HG03103 (cell line): ENCODE data around the gene SLC6A3.

ENCODE experiments used
- ATAC-seq: cut with Tn5 transposase; IDR thresholded peaks from one replicate; pipeline ENCODE4 v1.9.1; 2021; ENCODE audit warnings: low read depth; ENCODE audit not compliant: unreplicated experiment

SLC6A3 gene

DNA sequence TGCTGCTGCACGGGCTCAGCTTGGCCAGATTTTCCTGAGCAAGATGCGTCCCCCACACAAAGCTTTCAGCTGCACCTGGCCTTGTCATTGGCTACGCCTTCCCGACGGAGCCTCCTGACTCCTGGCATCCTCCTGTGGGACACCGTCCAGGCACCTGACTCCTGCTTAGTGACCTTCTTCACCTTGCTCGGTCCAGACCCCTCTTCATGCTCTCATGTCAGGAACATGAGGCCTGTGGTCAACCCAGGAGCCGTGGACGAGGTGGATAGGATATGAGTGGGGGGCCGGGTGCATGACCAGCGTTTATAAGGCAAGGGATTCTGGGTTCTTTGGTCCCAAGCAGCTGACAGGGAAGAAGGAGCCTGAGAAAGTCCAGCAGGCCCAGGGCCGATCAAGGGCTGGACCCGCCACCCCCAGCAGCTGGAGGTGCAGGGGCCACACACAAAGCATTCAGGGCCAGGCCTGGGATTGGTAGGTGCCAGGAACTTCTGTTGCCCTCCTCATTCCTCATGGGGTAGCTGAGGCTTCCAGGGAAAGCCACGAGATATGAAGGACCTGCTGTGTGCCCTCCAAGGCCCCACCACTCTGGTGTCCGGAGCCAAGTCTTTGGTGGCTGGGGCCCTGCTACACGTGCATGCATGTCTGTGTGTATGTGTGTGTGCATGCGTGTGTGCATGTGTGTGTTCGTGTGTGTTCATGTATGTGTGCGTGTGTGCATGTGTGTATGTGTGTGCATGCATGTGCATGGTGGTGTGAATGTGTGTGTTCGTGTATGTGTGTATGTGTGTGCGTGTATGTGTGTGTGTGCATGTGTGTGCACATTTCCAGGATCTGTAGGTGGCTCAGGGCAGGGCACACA lies 34.9 kb downstream of the SLC6A3 start:
- no peak for ATAC-seq

DNA sequence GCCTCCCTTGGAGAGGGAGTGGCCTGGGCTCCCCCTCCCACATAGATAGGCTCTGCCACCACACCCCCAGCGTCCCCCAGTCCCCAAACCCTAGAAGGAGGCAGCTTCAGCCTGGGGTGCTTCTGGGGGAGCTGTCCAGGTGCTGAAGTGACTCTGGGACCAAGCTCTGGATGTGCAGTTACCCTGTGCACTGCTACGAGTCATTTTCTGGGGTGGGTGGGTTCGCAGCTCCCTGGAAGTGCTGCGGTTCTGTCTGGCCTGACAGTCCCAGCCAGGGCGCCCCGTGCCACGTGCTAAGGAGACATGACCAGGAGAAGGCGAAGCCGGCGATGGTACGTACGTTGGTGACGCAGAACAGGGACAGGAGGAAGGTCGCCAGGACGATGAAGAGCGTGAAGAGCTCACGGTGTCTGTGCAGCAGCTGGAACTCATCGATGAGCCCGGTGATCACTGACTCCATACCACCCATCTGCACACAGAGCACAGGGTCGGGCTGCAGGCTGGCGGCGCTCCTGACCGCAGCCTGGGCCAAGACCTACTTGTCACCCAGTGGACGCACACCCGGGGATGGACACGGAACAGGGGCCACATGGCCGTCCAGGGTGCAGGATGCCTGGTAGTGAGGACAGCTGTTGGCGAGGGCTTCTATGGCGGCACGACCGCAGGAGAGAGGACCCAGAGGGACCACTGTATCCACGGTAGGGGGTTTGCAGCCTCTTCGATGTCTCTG lies 35.7 kb downstream of the SLC6A3 start:
- no peak for ATAC-seq

DNA sequence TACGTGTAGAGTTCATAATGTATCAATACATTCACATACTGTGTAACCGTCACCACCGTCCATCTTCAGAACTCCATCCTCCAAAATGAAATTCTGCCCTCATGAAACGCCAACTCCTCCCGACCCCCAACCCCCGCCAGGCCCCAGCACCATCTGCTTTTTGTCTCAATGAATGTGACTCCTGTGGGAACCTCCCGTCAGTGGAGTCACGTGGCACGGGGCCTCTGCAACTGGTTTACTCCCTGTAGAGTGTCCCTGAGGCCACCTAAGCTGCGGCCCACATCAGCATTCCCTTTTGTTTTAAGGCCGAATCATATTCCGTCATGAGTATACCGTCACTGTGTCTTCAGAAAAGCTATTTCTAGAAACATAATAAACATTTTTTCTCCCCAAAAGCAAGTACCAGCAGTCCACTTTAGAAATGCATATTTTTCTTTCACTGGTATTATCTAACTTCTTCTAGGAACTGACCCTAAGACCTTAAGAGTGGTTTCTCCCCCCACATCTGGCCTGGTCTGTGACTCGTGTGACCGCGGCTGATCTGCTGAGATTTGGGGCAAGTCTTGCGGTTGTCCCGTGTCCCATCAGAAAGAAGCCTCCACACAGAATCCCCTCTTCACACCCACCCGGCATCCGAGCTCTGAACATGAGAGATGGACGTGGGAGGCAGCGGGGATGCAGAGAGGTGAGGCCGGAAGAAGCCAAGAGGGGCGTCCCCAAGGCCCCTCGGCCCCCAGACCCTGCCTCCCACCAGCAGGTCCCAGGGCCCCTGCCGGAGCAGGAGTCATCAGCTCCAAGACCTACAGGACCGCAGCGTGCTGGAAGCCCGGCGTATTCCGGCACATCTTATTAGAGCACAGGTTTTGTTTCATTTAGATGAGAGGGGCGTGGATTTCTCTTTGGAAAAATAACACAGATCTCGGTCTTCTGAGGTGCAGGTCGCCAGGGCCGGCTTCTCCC lies 38.3 kb downstream of the SLC6A3 start:
- no peak for ATAC-seq

DNA sequence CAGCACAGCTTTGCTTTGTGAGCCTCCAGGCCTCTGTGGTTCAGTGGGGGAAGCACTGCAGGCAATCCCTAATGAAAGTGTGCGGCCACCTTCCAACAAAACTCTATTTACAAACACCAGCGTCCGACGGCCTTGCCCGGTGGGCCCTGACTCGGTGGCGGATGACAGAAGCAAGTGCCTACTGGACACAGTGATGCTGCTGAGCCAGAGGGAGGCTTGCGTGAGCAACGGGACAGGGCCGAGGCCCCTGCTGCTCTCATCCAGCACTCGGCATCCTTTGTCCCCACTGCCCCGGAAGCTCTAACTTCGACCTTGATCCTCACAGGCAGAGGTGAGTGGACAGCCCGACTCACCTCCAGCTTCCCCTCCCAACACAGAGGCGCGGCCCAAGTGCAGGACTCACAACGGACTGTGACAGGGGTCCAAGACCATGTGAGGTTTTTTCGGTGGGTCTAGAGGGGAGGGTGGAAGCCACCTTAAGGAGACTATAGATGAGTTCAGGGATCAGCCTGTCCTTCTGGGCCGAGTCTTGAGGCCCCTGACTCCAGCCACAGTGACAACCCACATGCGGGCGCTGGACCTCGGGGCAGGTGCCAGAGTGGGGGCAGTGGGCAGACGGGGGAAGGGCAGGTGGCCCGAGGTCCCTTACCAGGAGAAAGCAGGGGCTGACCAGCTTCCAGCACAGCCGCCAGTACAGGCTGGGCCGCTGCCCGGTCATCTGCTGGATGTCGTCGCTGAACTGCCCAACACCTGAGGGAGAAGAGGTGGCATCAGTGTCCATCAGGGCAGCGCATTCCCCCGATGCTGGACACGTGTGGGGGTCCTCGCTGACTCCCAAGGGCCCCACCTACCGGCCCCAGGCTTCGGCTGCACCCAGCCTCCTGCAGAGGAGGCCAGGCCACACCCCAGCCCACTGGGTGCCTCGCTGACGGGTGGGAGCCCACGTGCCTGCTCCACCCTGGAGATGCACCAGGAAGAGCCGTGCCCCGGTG lies 39.4 kb downstream of the SLC6A3 start:
- ATAC-seq = no peak

DNA sequence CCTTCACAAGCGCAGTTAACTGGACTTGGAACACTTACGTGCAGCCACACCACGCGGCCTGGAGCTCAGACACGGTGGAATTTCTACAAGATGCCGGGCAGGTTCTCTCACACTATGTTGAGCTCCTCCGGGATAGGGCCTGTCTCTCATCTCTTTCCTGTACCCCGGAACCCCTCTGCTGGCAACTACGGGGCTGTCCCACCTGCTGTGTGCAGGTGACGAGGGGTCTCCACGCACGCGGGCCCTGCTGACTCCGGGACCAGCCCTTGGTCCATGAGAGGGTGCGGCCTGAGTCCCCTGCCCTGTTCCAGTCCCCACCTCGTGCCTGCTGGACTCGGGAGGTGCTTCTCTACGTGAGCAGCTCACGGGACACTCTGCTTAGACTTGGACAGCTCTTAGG lies 40.1 kb downstream of the SLC6A3 start:
- ATAC-seq = no peak

DNA sequence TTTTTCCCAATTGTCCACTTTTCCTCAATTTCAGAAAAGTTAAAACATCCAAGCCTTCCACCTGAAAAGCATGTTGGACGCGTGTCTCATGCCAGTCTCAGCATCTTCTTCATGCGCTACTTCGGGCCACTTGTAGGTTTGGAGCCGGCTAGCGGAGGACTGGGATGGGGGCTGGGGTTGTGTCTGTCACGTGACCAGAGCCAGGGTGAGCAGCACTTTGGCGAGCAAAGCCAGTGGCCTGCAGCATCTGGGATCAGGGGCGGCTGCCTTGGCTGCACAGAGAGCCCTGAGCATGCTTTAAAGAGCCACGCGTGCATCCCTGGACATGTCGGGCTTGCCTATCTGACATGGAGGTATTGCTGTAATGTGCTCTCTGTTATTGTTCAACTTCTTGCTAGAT lies 41.2 kb downstream of the SLC6A3 start:
- ATAC-seq = no peak

DNA sequence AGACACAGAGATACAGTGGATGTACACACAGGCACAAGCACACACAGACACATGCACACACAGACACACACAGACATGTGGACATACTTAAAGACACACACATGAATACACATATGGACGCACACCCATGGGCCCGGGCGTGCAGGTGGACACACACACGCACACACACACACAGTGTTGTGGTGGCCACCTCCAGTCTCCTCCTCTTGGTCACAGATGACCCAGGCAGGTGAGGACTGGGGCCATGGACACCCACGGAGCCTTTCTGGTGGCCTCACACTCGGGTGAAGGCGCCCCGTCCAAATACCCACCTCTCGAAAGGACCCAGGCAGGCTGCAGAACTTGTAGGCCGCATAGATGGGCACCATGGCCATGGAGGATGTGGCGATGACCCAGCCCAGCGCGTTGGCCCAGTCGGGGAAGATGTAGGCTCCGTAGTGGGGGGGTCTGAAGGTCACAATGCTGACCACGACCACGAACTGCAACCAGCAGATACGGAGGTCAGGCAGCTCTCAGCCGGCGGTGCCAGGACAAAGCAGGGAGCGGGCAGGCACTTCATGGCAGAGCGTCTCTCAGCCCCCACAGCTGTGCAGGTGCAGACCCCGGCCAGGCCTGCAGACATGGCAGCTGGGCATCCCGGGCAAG lies 42.5 kb downstream of the SLC6A3 start:
- no peak for ATAC-seq

DNA sequence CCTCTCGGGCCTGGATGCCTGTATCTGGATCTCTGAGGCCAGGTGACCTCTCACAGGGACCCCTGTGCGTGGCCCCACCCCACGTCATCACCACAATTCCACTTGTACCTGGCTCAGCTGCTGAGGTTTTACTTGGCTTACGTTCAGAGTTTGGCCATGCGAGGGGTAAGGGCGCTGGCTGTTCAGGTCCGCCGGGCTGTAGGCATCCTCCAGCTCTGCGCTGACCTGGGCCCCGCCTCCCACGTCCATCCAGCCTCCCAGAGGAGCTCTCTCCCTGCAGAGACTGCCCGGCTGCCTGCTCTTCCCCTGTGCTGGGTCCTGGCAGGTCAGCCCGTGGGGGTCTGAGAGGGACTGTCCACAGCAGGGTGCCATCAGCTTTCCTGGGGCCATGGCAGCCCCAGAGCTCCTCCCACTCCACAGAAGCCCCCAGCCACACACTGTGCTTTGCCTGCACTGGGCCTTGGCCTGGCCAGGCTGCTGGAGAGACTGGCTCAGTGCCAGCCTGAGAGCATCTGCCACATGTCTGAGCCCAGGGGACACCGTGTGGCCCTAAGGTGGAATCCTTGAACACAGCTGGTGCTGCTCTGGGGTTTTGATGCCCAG lies 43.6 kb downstream of the SLC6A3 start:
- ATAC-seq = no peak

DNA sequence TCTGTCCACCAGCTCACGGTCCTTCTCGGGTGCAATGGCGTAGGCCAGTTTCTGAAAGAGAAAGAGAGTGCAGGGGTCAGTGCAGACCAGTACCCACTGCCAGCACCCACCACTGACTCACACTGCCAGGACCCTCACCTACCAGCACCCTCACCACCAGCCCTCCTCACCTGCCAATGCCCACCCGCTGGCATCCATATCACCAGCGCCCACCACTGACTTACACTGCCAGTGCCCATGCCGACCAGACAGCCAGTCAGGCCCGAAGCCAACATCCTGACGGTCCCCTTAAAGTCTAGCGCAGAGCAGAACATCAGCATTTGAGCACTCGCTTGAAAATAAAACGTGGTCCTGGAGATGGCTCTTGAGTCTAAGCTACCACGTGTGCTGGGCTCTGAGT lies 44.3 kb downstream of the SLC6A3 start:
- ATAC-seq = no peak

DNA sequence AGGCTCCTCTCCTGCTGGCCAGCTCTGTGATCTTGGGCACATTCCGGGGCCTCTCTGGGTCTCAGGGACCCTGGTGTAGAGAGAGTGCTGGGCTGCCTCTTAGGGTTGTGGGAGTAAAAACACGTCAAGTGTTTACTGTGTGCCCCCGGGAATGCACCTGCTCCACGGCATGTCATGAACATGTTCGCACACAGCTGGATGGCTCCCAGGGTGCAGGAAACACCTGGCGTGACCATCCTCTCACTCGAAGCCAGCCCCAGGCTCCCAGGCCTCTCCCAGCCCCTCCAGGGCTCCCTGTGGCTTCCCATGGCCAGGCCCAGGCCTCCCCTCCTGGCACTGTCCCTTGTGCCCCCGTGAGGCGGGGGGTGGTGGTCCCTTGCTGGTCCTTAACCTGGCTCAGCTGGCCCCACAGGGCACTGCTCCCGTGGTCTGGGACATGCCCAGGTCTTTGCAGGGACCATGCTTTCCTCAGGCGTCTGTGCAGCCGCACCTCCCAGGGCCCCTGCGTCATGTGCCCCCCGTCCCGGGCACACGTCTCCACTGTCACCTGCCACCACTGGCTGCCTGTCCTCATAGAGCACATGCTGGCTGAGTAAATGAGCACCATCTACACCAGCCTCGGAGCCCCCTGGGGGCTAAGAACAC lies 44.9 kb downstream of the SLC6A3 start:
- no peak for ATAC-seq

DNA sequence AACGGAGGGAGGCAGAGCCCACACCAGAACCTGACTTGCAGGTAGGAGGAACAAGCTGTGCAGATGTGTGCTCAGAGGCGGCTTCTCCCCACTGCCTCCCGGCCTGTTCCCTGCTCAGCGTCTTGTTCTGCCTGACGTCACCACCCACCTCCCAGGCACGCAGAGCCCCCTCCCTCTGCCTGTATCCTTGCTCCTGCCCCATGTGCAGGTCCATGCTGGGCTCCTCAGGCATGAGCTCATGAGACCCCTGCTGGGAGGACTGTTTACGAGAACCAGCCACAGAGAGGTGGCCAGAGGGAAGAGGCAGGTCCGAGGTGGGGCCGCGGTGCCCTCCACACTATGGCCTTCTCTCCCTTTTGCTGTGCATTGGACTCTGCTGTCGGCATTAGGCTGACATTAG lies 45.5 kb downstream of the SLC6A3 start:
- no peak for ATAC-seq

DNA sequence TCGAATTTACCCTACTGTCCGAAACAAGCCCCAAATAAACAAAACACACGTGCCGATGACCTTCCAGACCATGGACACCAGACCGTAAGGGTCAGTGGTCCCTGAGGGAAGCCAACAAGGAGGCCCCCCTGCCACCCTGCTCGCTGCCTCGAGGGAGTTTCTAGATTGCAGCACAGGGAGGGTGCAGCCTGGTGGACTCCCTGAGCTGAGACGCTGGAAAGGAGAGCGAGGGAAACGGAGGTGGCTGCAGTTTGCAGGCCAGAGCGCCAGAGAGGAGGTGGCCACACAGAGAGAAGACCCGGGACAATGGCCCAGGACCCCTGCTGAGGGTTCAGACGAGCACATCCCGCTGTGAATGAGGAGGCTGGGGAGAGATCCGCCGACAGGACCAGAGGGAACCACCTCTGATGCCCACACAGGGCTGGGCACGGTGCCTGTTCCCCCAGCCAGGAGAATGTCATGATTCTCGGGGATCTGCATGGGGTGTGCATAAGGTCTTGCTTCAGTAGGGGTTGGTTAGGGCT lies 48.9 kb downstream of the SLC6A3 start:
- no peak for ATAC-seq

DNA sequence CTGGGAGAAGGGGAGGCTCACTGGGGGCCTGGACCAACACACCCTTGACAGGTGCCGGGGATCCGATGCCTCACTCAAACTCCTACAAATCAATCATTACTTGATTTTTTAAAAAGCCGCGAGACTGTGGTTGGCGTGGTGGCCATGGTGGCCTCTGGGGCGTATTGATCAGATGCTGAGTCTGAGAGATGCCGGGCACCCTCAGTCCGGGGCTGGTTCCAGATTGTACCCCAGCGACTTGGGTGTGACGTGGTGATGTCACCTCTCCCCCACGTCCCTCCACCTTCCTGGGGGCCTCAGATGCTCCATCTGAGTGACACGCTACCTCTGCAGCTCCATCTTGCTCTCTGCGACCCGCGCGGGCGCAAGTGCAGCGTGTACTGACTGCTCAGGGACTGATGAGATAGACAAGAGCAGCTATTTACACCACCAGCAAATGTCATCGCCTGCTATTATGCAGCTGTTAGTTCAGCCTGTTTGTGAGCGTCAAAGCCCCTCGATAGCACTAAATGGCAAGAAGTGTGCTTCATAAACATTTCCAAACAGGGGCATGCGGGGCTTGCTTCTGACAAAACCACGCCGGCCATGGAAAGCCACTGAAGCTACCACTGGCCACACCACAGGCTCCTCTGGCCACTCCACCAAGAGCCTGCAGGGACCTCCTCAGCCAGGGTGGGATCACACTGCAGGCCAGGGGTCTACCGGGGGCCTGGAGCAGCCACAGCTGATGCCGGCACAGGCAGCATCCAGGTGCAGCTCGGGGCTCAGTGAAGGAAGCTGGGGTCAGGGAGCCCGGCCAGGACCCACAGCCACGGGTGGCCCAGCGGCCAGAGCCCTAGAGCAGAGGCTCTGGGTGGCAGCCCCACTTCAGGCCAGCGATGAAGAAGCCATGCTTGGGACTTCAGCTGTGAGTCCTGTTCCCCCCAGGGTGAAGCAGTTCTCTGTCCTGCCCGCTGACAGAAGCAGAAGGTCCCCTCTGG lies 50.1 kb downstream of the SLC6A3 start:
- ATAC-seq = no peak

DNA sequence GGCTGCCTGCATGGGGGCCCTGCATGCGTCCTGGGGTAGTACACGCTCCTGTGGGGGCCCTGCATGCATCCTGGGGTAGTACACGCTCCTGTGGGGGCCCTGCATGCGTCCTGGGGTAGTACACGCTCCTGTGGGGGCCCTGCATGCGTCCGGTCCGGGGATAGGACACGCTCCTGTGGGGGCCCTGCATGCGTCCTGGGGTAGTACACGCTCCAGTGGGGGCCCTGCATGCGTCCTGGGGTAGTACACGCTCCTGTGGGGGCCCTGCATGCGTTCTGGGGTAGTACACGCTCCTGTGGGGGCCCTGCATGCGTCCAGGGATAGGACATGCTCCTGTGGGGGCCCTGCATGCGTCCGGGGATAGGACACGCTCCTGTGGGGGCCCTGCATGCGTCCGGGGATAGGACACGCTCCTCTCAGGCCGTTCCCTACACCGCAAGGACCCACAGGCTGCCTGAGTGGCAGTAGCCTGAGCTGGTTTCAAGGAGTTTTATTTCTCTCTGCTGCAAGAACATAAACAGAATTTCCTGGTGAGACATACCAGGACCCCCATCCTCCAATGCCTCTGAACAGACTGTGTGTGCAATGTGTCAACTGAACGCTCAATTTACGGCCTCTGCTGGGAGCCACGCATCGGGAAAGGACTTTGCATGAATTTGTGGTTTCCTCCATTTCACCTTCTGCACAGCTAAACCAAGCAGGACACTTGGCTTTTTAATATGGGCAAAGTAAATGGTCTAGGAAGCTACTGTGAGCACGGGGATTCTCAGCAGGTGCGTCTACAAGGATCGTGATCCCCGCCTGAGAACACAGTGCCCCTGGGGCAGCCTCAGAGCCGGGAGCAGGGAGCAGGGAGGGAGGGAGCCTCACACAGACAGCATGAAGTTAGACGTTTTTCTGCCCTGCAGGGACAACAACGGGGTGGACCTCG lies 51.4 kb downstream of the SLC6A3 start:
- ATAC-seq = no peak

DNA sequence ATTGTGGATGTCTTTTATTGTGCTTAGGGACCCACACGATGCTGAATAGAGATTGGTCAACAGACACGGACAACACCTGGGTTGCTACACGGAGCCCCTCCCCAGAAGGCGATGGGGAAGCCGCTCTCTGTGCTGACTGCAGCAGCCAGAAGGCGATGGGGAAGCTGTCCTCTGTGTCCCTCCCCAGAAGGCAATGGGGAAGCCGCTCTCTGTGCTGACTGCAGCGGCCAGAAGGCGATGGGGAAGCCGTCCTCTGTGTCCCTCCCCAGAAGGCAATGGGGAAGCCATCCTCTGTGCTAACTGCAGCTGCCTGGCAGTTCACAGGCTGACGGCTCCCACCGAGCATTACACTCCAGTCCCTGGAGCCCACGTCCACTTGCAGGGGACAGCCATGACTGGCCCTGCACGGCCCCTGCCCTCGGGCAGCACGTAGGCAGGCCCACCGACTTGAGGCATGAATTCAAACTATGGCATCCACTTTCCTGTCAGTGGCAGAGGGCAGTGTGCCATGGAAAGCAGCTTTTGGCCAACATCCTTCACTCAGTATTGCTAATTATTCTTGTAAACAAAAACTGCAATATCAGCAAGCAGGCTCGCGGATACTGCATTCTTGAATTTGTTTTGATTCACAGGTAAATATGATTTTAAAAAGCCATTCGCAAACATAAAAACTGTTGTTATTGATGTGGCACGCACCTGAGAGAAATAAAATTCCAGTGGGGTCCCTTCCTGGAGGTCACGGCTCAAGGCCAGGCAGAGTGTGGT lies 52.3 kb downstream of the SLC6A3 start:
- ATAC-seq = no peak
